ENCODE measurements around the gene ADGRD1. TPM values are rescaled to one million over a fixed set of nuclear protein-coding genes. Genes with fewer than 3 reads are reported as not detected.
"Not testable (repeated sequence)": the region's sequence is repeated elsewhere in the genome, so short reads cannot be mapped to it uniquely, and the experiment has no call there.

ADGRD1 gene
- total and polyA plus RNA-seq, 5 donors from 2014 or later = 0.56 TPM; not detected in 4

DNA sequence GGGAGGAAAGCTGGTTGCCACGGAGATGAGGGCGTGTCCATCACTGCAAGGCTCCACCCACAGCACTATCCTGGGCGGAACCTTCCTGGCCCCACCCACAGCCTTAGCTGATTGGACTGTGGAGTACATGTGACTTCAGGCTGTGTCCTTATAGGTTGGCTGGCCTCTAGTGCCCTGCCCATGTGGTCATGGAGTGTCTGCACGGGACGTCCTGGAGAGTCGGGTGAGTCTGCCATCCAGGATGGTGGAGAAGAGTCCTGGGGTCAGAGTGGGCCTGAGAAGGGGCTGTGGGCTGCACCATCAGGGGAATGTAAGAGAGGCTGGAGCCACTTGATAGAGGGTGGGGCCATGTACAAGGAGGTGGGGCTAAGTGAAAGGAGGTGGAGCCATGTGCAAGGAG is 117.0 kb downstream of the ADGRD1 start:
- not testable (repeated sequence) for H3K36me3 ChIP-seq (ENCODE audit: control insufficient read depth, insufficient read depth, low read length); H3K4me3 Mint-ChIP-seq; H3K9me3 ChIP-seq (ENCODE audit: control insufficient read depth in 2 of 2, low read length in 2 of 2); H3K4me1 Mint-ChIP-seq; H3K36me3 Mint-ChIP-seq; H3K27me3 Mint-ChIP-seq; H3K27me3 ChIP-seq (ENCODE audit: control insufficient read depth, insufficient read depth, low read length); H3K27ac Mint-ChIP-seq; H3K4me3 ChIP-seq (ENCODE audit: low read depth, low read length); ATAC-seq (ENCODE audit: low read depth in 2 of 2); H3K9me3 Mint-ChIP-seq; DNase-seq; H3K4me1 ChIP-seq (ENCODE audit: control insufficient read depth, insufficient read depth, low read length, poor library complexity, severe bottlenecking); H3K27ac ChIP-seq (ENCODE audit: insufficient read depth, low read length, poor library complexity, severe bottlenecking)

DNA sequence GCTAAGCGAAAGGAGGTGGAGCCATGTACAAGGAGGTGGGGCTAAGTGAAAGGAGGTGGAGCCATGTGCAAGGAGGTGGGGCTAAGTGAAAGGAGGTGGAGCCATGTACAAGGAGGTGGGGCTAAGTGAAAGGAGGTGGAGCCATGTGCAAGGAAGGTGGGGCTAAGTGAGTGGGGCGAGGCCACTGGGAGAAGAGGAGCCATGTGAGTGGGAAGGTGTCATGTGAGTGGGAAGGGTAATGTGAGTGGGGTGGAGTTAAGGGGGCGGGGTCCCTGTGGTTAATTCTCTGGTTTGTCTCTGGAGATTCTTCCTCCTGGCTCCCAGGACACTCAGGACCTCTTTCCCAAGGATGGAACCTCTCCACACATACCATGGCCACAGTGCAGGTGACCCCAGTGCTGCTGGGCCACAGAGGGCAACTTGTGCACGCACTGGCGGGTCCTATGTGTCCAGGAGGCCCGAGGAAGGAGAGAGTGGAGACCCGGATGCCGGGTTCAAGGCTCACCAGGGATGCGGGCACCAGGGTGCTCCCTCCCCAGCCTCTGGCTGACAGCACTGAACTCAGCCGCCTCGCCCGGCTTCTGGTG is 117.6 kb downstream of the ADGRD1 start:
- ATAC-seq (ENCODE audit: low read depth in 2 of 2); H3K4me3 Mint-ChIP-seq; H3K4me3 ChIP-seq (ENCODE audit: low read depth, low read length); H3K36me3 Mint-ChIP-seq; H3K27ac Mint-ChIP-seq; DNase-seq; H3K27me3 ChIP-seq (ENCODE audit: control insufficient read depth, insufficient read depth, low read length); H3K9me3 Mint-ChIP-seq; H3K27ac ChIP-seq (ENCODE audit: insufficient read depth, low read length, poor library complexity, severe bottlenecking); H3K9me3 ChIP-seq (ENCODE audit: control insufficient read depth in 2 of 2, low read length in 2 of 2); H3K4me1 Mint-ChIP-seq; H3K4me1 ChIP-seq (ENCODE audit: control insufficient read depth, insufficient read depth, low read length, poor library complexity, severe bottlenecking); H3K36me3 ChIP-seq (ENCODE audit: control insufficient read depth, insufficient read depth, low read length); H3K27me3 Mint-ChIP-seq: not testable (repeated sequence)

DNA sequence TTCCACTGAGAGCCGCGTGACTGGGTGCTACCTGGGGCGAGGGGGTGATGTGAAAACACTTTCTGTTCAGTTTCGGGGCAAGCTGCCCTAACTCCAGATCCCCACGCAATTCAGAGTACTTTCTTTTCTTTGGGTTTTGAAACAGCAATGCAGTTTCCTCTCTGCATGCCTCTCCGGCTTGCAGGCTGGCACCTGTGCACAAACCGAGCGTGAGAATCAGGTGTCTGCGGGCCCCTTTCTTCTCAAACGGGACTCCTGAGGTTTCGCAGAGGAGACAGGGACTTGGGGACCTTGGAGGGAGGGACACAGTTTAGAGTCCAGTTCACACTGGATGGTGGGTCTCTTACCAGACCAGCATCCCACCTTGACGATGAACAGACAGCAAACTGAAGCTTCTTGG is 118.2 kb downstream of the ADGRD1 start:
- H3K4me3 ChIP-seq (ENCODE audit: low read depth, low read length); H3K27me3 ChIP-seq (ENCODE audit: control insufficient read depth, insufficient read depth, low read length); ATAC-seq (ENCODE audit: low read depth in 2 of 2); H3K27me3 Mint-ChIP-seq; H3K9me3 ChIP-seq (ENCODE audit: control insufficient read depth in 2 of 2, low read length in 2 of 2); H3K4me3 Mint-ChIP-seq; H3K9me3 Mint-ChIP-seq; H3K4me1 Mint-ChIP-seq; H3K4me1 ChIP-seq (ENCODE audit: control insufficient read depth, insufficient read depth, low read length, poor library complexity, severe bottlenecking); H3K36me3 ChIP-seq (ENCODE audit: control insufficient read depth, insufficient read depth, low read length); H3K27ac Mint-ChIP-seq; H3K27ac ChIP-seq (ENCODE audit: insufficient read depth, low read length, poor library complexity, severe bottlenecking); DNase-seq; H3K36me3 Mint-ChIP-seq: not testable (repeated sequence)

DNA sequence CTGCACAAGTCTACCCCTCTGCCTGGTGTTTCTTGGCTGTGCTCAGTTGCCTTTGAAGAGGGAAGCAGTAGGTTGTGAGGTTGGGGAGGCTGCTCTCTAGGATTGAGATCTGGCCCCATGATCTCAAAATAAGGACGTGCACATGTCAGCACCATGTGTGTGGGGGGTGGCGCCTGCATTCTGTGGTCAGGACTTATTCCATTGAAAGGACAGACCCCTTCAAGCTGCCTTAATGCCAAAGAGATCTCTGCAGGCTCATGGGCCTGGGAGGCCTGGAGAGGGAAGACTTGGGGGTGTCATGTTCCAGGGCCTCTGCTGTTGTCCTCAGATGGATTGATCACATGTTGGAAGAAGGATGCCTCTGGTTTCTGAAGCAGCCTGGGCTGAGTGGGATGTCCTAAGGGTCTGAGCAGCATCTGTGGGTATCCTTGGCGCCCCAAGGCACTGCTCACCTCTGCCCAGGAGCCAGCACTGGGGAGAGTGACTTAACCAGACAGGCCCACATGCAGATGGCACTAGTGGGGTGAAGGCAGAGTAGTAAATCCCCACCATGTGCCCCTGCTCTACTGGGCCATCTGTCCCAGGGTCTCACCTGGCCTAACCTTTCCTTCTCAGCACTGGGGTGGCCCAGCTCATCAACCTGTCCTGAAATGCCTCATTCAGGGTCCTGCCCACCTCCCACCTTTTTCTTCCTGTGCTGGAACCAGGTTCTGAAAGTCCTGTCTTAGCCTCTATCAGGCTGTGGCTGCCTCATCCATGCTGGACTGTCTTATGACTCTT is 118.9 kb downstream of the ADGRD1 start:
- DNase-seq (no peak), ATAC-seq (ENCODE audit: low read depth in 2 of 2) (no peak)
- Mint-ChIP-seq H3K4me3 (no peak overlapping the region), H3K9me3 (peaks cover 0 to 1% (median 0%) of the 10 kb centered on the region in 7 donors), H3K4me1 (no peaks in the 10 kb centered on the region), H3K27ac (no peak overlapping the region), H3K36me3 (no peaks in the 10 kb centered on the region), H3K27me3 (no peaks in the 10 kb centered on the region)
- Histone ChIP-seq H3K9me3 (ENCODE audit: control insufficient read depth in 2 of 2, low read length in 2 of 2) (no peaks in the 10 kb centered on the region), H3K27me3 (ENCODE audit: control insufficient read depth, insufficient read depth, low read length) (no peaks in the 10 kb centered on the region), H3K36me3 (ENCODE audit: control insufficient read depth, insufficient read depth, low read length) (no peaks in the 10 kb centered on the region), H3K4me1 (ENCODE audit: control insufficient read depth, insufficient read depth, low read length, poor library complexity, severe bottlenecking) (no peaks in the 10 kb centered on the region), H3K4me3 (ENCODE audit: low read depth, low read length) (no peak overlapping the region), H3K27ac (ENCODE audit: insufficient read depth, low read length, poor library complexity, severe bottlenecking) (no peak overlapping the region)

DNA sequence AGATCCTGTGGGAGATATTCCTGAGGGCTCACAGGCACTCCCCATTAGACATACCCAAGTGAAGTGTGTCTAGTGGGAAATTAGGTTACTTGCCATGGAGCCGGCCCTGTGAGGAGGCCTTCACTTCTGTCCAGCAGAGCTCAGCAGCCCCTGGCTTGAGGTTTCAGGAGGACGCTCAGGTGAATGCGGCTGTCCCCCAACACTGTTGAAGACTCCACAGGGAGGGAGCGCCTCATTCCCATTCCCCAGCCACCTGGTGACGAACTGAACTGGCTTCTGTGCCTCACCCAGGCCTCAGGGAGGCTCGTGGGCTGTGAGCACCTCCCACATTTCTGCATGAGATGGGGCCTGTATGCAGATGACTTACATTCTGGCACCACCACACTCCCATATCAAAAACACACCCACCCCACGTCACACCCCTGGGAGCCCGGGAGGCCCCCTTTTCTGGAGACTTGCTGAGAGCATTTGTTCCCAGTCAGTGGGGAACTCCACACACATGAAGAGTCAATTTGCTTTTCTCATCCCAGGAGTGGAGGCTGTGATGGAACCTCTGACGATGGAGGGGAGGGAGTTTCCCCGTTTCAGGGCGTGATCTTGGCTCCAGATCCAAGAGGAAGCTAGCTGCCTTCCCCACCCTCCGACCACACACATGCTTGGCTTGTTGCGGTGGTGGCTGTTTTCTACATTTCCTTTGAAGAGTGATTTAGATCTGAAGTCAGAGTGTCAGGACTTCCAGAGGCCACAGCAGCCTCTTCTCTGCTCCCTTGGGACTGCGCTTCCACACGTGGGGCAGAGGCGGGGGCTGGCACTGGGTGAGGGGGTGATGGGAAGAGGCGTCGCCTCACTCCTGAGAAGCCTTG is 120.7 kb downstream of the ADGRD1 start:
- Histone ChIP-seq H3K36me3 (ENCODE audit: control insufficient read depth, insufficient read depth, low read length) (no peaks in the 10 kb centered on the region), H3K4me1 (ENCODE audit: control insufficient read depth, insufficient read depth, low read length, poor library complexity, severe bottlenecking) (no peaks in the 10 kb centered on the region), H3K27me3 (ENCODE audit: control insufficient read depth, insufficient read depth, low read length) (no peaks in the 10 kb centered on the region), H3K4me3 (ENCODE audit: low read depth, low read length) (no peak overlapping the region), H3K27ac (ENCODE audit: insufficient read depth, low read length, poor library complexity, severe bottlenecking) (no peak overlapping the region), H3K9me3 (ENCODE audit: control insufficient read depth in 2 of 2, low read length in 2 of 2) (no peaks in the 10 kb centered on the region)
- no peak overlapping the region for H3K27ac Mint-ChIP-seq
- H3K4me3 Mint-ChIP-seq = no peak overlapping the region
- H3K36me3 Mint-ChIP-seq = no peaks in the 10 kb centered on the region
- DNase-seq (no peak), ATAC-seq (ENCODE audit: low read depth in 2 of 2) (no peak)
- peaks cover 0 to 1% (median 0%) of the 10 kb centered on the region in 7 donors for H3K9me3 Mint-ChIP-seq
- H3K27me3 Mint-ChIP-seq = no peaks in the 10 kb centered on the region
- no peaks in the 10 kb centered on the region for H3K4me1 Mint-ChIP-seq

DNA sequence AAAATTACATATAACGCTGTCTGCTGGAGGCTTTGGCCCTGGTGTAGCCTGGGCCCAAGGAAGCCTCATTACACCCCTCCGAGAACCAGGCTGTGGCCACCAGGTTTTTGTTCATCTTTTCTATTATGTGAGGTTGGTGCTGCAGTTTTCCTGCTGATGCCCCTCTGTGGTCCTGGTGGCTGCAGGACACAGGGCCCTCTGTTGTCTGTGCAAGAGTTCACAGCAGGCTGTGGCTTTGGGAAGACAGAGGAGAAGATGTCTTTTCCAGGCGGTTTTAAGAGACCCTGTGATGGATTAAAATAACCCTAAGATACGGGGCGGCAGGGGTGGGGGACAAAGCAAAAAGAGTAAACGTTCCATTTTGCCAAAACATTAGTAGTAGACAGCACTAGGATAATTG is 121.5 kb downstream of the ADGRD1 start:
- no peaks in the 10 kb centered on the region for H3K4me1 ChIP-seq (ENCODE audit: control insufficient read depth, insufficient read depth, low read length, poor library complexity, severe bottlenecking)
- no peaks in the 10 kb centered on the region for H3K36me3 Mint-ChIP-seq
- no peaks in the 10 kb centered on the region for H3K27me3 Mint-ChIP-seq
- no peak overlapping the region for H3K4me3 Mint-ChIP-seq
- no peaks in the 10 kb centered on the region for H3K4me1 Mint-ChIP-seq
- no peaks in the 10 kb centered on the region for H3K9me3 ChIP-seq (ENCODE audit: control insufficient read depth in 2 of 2, low read length in 2 of 2)
- DNase-seq (no peak), ATAC-seq (ENCODE audit: low read depth in 2 of 2) (no peak)
- peaks cover 0 to under 1% (median 0%) of the 10 kb centered on the region in 7 donors for H3K9me3 Mint-ChIP-seq
- H3K4me3 ChIP-seq (ENCODE audit: low read depth, low read length) = no peak overlapping the region
- no peak overlapping the region for H3K27ac ChIP-seq (ENCODE audit: insufficient read depth, low read length, poor library complexity, severe bottlenecking)
- H3K36me3 ChIP-seq (ENCODE audit: control insufficient read depth, insufficient read depth, low read length) = no peaks in the 10 kb centered on the region
- no peaks in the 10 kb centered on the region for H3K27me3 ChIP-seq (ENCODE audit: control insufficient read depth, insufficient read depth, low read length)
- no peak overlapping the region for H3K27ac Mint-ChIP-seq

DNA sequence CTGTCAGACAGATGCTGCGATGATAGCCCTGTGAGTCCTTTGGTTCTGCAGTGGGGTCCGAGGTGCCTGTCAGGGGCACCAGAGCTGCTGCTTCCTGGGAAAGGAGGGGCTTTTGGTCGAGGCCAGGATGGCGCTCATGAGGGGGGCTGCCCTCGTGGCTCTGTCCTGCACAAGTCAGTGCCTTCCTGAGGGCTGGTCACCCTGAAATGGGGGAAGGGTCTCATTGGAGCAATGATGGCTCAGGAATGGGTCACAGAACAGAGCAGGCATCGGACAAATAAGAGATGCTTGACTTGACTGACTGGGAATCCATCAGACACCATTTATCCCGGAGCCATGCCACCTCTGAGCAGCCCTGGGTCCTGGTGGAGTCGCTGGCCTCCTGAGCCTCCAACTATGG is 121.9 kb downstream of the ADGRD1 start:
- H3K9me3 ChIP-seq (ENCODE audit: control insufficient read depth in 2 of 2, low read length in 2 of 2) = no peaks in the 10 kb centered on the region
- ATAC-seq (ENCODE audit: low read depth in 2 of 2) = no peak
- no peaks in the 10 kb centered on the region for H3K36me3 Mint-ChIP-seq
- H3K27ac Mint-ChIP-seq = no peak overlapping the region
- no peaks in the 10 kb centered on the region for H3K4me1 Mint-ChIP-seq
- H3K4me1 ChIP-seq (ENCODE audit: control insufficient read depth, insufficient read depth, low read length, poor library complexity, severe bottlenecking) = no peaks in the 10 kb centered on the region
- no peaks in the 10 kb centered on the region for H3K36me3 ChIP-seq (ENCODE audit: control insufficient read depth, insufficient read depth, low read length)
- H3K9me3 Mint-ChIP-seq = no peaks in the 10 kb centered on the region
- no peak for DNase-seq
- H3K4me3 Mint-ChIP-seq = no peak overlapping the region
- H3K4me3 ChIP-seq (ENCODE audit: low read depth, low read length) = no peak overlapping the region
- H3K27ac ChIP-seq (ENCODE audit: insufficient read depth, low read length, poor library complexity, severe bottlenecking) = no peak overlapping the region
- H3K27me3 Mint-ChIP-seq = no peaks in the 10 kb centered on the region
- H3K27me3 ChIP-seq (ENCODE audit: control insufficient read depth, insufficient read depth, low read length) = no peaks in the 10 kb centered on the region
